Sigmoid colon (tissue), 7 donors: ENCODE measurements around the gene KIAA0930. TPM values are rescaled to one million over a fixed set of nuclear protein-coding genes. Genes with fewer than 3 reads are reported as not detected.
A peak's percentile ranks its signal among the peaks of the same experiment; 100 is the strongest.

Experiments
- DNase-seq: peaks from one replicate; pipeline ENCODE4 v3.0.0-alpha.2; 2019
- H3K27ac ChIP-seq, 4 donors: fragments of 200-600 bp; sonication (generic); one replicate each; pipeline ENCODE4 v1.5.1; 2016 to 2019; ENCODE audit warnings: mild to moderate bottlenecking in 1 of 4
- H3K27me3 ChIP-seq, 3 donors: fragments of 200-600 bp; sonication (generic); one replicate each; pipeline ENCODE4 v1.5.1; 2019; ENCODE audit warnings: mild to moderate bottlenecking in 1 of 3
- H3K36me3 ChIP-seq, 4 donors: fragments of 200-600 bp; sonication (generic); one replicate each; pipeline ENCODE4 v1.5.1; 2016 to 2019
- H3K4me1 ChIP-seq, 4 donors: fragments of 200-600 bp; sonication (generic); one replicate each; pipeline ENCODE4 v1.5.1; 2017 to 2019
- H3K4me3 ChIP-seq, 4 donors: fragments of 200-600 bp; sonication (generic); one replicate each; pipeline ENCODE4 v1.5.1; 2017 to 2019; ENCODE audit warnings: mild to moderate bottlenecking in 2 of 4, moderate library complexity in 1 of 4
- H3K9me3 ChIP-seq, 4 donors: fragments of 200-600 bp in 3 of 4; sonication (generic) in 3 of 4; one replicate each; pipeline versions ENCODE4 v1.5.1 to v1.6.1; 2013 to 2019
- EP300 ChIP-seq, 4 donors: sonication (generic); formaldehyde crosslinking; IDR thresholded peaks; one replicate each; pipeline ENCODE4 v1.6.1; 2017; ENCODE audit warnings: antibody characterized with exemption in 4 of 4
- POLR2A ChIP-seq, 2 donors: fragments of 450-650 bp; IDR thresholded peaks; one replicate each; pipeline ENCODE4 v1.6.1; 2016; ENCODE audit warnings: antibody characterized with exemption in 2 of 2, mild to moderate bottlenecking in 2 of 2, moderate library complexity in 2 of 2
- POLR2AphosphoS5 ChIP-seq, 4 donors: sonication (generic); formaldehyde crosslinking; IDR thresholded peaks; one replicate each; pipeline ENCODE4 v1.6.1; 2017; ENCODE audit warnings: antibody characterized with exemption in 4 of 4
- WGBS, 2 donors: extraction: QIAGEN DNeasy Blood & Tissue Kit; methylation state at CpG; one replicate each; pipeline ENCODE4 v1.1.7; 2013; 5-methylcytosine and 5-hydroxymethylcytosine counted together
- intact Hi-C: fragments of 100-400 bp; cut with DNase I; formaldehyde crosslinking; loops from one replicate; pipeline ENCODE4 v1.15.1; 2023
- polyA plus RNA-seq, 3 donors: library from polyadenylated mRNA; stranded (reverse); fragments of 200-250 nt; gene quantifications; one replicate each; pipeline ENCODE4 v1.2.3, GENCODE V29; 2013
- total RNA-seq, 4 donors: library from RNA; depleted of rRNA; stranded (reverse); fragments of >200 nt; gene quantifications; one replicate each; pipeline ENCODE4 v1.1.0, GENCODE V29; 2016
- TF ChIP-seq, protein P1 (sequence below), 4 experiments: fragments of 450-650 bp in 3 of 4; fragments of 200-600 bp in 1 of 4; IDR thresholded peaks; one replicate each; pipeline ENCODE4 v1.5.1; 2016 to 2019; ENCODE audit warnings: antibody characterized with exemption in 4 of 4, mild to moderate bottlenecking in 3 of 4, moderate library complexity in 2 of 4
- donor health status: healthy with polysubstance abuse.
- donor health status: Bipolar disorder and iron deficiency.
- donor health status: healthy.

KIAA0930 gene
- total and polyA plus RNA-seq, 7 donors = 14.4 to 56.5 (median 26.8) TPM

DNA sequence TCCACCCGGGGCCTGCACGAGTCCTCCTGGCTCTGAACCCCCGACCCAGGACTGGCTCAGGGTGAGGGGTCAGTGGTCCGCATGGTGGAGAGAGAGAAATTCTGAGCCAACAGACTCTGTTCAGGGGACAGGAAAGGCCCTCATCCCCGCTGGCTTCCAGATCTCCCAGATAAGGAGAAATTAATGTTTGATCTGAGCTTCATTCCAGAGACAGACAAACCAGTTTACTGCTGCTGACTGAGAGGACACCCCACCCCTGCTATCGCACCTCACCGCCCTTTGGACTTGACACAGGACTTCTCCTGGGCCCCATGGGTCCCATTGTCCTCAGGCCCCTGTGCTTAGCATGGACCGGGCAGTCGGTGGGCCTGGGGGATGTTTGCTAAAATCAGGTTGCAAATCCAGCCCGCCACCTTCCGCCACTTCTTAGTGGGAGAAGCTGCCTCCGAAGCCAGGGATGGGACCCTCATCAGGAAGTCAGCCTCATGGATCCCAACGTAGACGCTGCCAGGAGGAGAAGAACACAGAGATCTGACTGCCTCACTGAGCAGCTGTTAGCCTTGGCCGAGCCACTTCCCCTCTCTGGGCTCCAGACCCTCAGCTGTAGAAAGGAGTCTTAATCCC lies 32.9 kb upstream of the KIAA0930 start:
- Histone ChIP-seq H3K36me3 (no peaks in the 10 kb centered on the region), H3K9me3 (no peaks in the 10 kb centered on the region), H3K27me3 (no peaks in the 10 kb centered on the region), H3K4me1 (peaks cover 0 to 23% (median 19%) of the 10 kb centered on the region in 4 donors), H3K27ac (peak overlapping the region in 3 of 4 donors; percentile 21 to 73 (median 72)), H3K4me3 (no peak overlapping the region)
- 44 to 75% methylated on average over 15 of the region's 15 CpGs for WGBS, 2 donors
- no peak for DNase-seq
- intact Hi-C loops = loop anchor here (5.0 kb wide), 1 partner anchor 34 kb away; the partner anchor contains the start of gene FAM118A
- no peak for TF ChIP-seq EP300 (IDR thresholded peaks at IDR 0.05)

DNA sequence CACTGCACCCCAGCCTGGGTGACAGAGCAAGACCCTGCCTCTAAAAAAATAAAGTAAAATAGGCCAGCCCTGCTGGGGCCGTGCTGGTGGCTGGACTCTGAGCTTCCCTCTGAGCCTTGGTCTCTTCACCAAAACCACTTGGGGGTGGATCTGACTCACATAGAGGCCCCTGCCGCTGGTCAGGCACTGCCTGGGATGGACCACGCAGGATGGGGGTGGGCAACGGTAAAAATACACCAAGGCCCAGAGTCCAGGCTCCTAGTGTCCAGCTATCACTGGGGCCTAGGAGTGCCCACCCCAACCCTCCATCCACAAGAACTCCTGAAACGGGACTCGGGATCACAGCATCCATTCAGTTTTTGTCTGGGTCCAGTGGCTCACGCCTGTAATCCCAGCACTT lies 31.8 kb upstream of the KIAA0930 start:
- TF ChIP-seq, protein P1, sequence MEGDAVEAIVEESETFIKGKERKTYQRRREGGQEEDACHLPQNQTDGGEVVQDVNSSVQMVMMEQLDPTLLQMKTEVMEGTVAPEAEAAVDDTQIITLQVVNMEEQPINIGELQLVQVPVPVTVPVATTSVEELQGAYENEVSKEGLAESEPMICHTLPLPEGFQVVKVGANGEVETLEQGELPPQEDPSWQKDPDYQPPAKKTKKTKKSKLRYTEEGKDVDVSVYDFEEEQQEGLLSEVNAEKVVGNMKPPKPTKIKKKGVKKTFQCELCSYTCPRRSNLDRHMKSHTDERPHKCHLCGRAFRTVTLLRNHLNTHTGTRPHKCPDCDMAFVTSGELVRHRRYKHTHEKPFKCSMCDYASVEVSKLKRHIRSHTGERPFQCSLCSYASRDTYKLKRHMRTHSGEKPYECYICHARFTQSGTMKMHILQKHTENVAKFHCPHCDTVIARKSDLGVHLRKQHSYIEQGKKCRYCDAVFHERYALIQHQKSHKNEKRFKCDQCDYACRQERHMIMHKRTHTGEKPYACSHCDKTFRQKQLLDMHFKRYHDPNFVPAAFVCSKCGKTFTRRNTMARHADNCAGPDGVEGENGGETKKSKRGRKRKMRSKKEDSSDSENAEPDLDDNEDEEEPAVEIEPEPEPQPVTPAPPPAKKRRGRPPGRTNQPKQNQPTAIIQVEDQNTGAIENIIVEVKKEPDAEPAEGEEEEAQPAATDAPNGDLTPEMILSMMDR (IDR thresholded peaks at IDR 0.05) = no peak
- TF ChIP-seq EP300 (IDR thresholded peaks at IDR 0.05) (no peak), POLR2A (IDR thresholded peaks at IDR 0.05) (no peak), POLR2AphosphoS5 (IDR thresholded peaks at IDR 0.05) (no peak)
- Histone ChIP-seq H3K36me3 (no peaks in the 10 kb centered on the region), H3K9me3 (no peaks in the 10 kb centered on the region), H3K27me3 (no peaks in the 10 kb centered on the region), H3K4me3 (no peak overlapping the region), H3K27ac (peak overlapping the region; percentile 63 to 78 (median 72)), H3K4me1 (peaks cover 0 to 29% (median 26%) of the 10 kb centered on the region in 4 donors)
- no peak for DNase-seq
- 89% methylated on average over 7 of the region's 7 CpGs for WGBS, 2 donors
- intact Hi-C loops = loop anchor here (5.0 kb wide), 1 partner anchor 35 kb away; the partner anchor contains the start of gene FAM118A

DNA sequence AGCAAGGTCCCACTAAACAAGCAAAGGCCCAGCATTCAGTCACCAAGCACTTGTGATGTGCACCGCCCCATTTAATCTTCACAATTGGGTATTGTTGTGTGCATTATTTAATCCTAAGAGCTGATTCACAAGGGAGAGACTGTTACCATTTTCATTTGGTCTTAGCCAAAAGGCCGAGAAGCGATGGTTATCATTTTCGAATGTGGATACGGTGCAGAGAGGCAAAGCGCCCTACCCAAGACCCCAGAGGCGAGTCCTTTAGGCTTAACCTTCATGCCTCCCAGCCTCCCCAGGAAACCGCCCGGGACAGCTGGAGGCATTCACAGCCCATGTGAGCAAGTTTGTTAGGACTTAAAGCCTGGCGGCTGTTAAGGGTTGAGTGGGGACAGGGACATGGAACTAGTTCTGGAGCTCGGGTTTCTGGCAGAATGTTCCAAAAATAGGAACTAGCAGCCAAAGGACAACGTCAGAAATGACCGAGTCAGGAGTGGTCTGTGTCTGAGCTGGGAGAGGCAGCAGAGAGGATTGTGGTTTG lies 31.0 kb upstream of the KIAA0930 start:
- H3K4me3 ChIP-seq = no peak overlapping the region
- no peaks in the 10 kb centered on the region for H3K9me3 ChIP-seq
- 63 to 66% methylated on average over 13 of the region's 13 CpGs for WGBS, 2 donors
- peak in 1 of 4 donors; percentile 38 for TF ChIP-seq EP300 (IDR thresholded peaks at IDR 0.05)
- TF ChIP-seq, protein P1 (IDR thresholded peaks at IDR 0.05) = no peak
- TF ChIP-seq POLR2A (IDR thresholded peaks at IDR 0.05) = no peak
- peak in 3 of 4 donors; percentile 43 to 56 (median 47) for TF ChIP-seq POLR2AphosphoS5 (IDR thresholded peaks at IDR 0.05)
- H3K27me3 ChIP-seq = no peaks in the 10 kb centered on the region
- DNase-seq = peak; percentile 92
- H3K27ac ChIP-seq = peak overlapping the region; percentile 63 to 78 (median 72)
- H3K4me1 ChIP-seq = peaks cover 0 to 29% (median 26%) of the 10 kb centered on the region in 4 donors
- intact Hi-C loops = loop anchor here (5.0 kb wide), 1 partner anchor 36 kb away; the partner anchor contains the start of gene FAM118A
- H3K36me3 ChIP-seq = no peaks in the 10 kb centered on the region

DNA sequence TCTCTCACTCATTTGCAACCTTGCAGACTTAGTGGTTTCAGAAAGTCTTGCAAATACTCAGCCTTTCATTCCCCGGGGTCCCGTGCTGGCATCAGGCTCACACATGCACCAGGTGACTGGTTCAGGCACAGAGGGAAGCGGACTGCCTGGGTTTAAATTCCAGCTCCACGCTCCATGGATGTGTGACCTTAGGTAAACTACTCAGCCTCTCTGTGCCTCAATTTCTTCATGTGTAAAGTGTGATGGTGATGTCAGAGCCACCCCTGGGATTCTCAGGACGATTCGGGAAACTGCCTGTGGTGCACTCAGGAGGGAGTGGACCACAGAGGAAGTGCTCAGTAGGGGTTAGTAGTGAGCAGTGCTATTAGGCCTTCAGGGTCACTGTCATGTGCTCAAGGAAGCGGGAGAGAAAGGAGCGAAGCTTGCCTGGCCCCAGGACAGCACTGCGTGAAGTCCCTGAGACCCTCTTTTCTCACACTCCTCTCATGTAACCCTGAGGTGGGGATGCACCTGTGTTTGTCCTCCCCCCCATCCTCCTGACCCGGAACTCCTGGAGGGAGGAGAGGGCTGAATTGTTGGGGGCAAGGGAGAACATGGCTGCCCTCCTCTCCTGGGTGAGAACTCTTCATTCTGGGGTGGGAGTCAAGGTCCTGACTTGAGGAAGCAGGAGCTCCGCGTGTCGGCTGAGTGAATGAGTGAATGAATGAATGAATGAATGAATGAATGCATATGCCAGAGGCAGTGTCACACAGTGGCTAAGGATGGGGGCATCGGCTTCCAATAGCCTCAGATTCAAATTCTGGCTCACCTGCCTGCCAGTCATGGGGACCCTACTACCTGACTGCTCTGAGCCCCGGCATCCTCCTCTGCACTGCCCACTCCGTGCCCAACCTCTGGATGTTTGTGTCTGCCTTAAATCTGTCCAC lies 29.7 kb upstream of the KIAA0930 start:
- Histone ChIP-seq H3K36me3 (no peaks in the 10 kb centered on the region), H3K4me3 (no peak overlapping the region), H3K9me3 (no peaks in the 10 kb centered on the region), H3K4me1 (peaks cover 0 to 29% (median 26%) of the 10 kb centered on the region in 4 donors), H3K27ac (peak overlapping the region in 3 of 4 donors; percentile 55 to 73 (median 72)), H3K27me3 (no peaks in the 10 kb centered on the region)
- 79 to 84% methylated on average over 16 of the region's 16 CpGs for WGBS, 2 donors
- no peak for DNase-seq
- no peak for TF ChIP-seq POLR2AphosphoS5 (IDR thresholded peaks at IDR 0.05)
- TF ChIP-seq, protein P1 (IDR thresholded peaks at IDR 0.05) = no peak
- no peak for TF ChIP-seq POLR2A (IDR thresholded peaks at IDR 0.05)
- no peak for TF ChIP-seq EP300 (IDR thresholded peaks at IDR 0.05)
- intact Hi-C loops = loop anchor here (5.0 kb wide), 1 partner anchor 37 kb away; the partner anchor contains the start of gene FAM118A
